ENCODE results near the gene TGFBR3. TPM values are rescaled to one million over a fixed set of nuclear protein-coding genes. Genes with fewer than 3 reads are reported as not detected.
"Not testable (repeated sequence)": the region's sequence is repeated elsewhere in the genome, so short reads cannot be mapped to it uniquely, and the experiment has no call there.

TGFBR3 gene
- total and polyA plus RNA-seq, 2 of the 4 experiments (the other 2 are of a cell fraction), result 3.0 to 11.3 TPM

DNA sequence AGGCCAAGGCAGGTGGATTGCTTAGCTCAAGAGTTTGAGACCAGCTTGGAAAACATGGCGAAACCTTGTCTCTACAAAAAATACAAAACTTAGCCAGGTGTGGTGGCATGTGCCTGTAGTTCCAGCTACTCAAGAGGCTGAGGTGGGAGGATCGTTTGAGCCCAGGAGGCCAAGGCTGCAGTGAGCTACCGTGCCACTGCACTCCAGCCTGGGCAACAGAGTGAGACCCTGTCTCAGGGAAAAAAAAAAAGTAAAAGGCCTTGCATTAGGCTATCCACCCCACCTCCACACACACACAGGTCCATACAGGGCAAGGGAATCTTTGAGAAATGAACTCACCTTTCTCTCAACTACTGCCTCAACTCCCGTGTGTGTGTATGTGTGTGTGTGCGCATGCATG is 33.9 kb downstream of the TGFBR3 start:
- H2AK9ac ChIP-seq (replicated peaks; ENCODE audit: low read depth, low read length, poor library complexity); H3K4me1 ChIP-seq (ENCODE audit: control insufficient read depth, insufficient read depth, low read length); H3K36me3 ChIP-seq (ENCODE audit: control insufficient read depth, insufficient read depth, low read length); H3K56ac ChIP-seq (ENCODE audit: extremely low read depth, insufficient read depth, low read length); H2BK120ac ChIP-seq (ENCODE audit: low read depth, low read length); H2BK15ac ChIP-seq (ENCODE audit: low read depth, low read length); H4K5ac ChIP-seq (ENCODE audit: low read depth, low read length); in situ Hi-C loops (cut with MboI; ENCODE audit: low sequenced_read_pairs); H3K4me3 ChIP-seq (ENCODE audit: insufficient read depth, low read depth, low read length); POLR2A ChIA-PET (ENCODE audit: unreplicated experiment); H4K20me1 ChIP-seq (ENCODE audit: insufficient read depth, low read length); H3K14ac ChIP-seq (replicated peaks; ENCODE audit: low read depth, low read length); H3K27me3 ChIP-seq (ENCODE audit: control insufficient read depth, insufficient read depth, low read length); H3K9me1 ChIP-seq (ENCODE audit: insufficient read depth, low read length); H3K23ac ChIP-seq (ENCODE audit: low read depth, low read length); DNase-seq; H3K18ac ChIP-seq (ENCODE audit: low read depth, low read length); H4K91ac ChIP-seq (ENCODE audit: insufficient read depth, low read depth, low read length); ATAC-seq (ENCODE audit: low read depth); dilution Hi-C loops (cut with HindIII; ENCODE audit: low sequenced_read_pairs, unreplicated experiment); H3K9me3 ChIP-seq (ENCODE audit: control insufficient read depth, insufficient read depth, low read length); H2BK20ac ChIP-seq (ENCODE audit: low read depth, low read length); H2AFZ ChIP-seq (replicated peaks; ENCODE audit: low read length, poor library complexity); H3K4ac ChIP-seq (ENCODE audit: low read depth, low read length); H3K9ac ChIP-seq (ENCODE audit: low read depth, low read length); BruUV-seq (replicated peaks); intact Hi-C loops (cut with micrococcal nuclease); H2BK5ac ChIP-seq (ENCODE audit: low read depth, low read length, poor library complexity, severe bottlenecking): not testable (repeated sequence)
- no CpG with 5 or more reads among the region's 5 CpGs for WGBS, 2 experiments (ENCODE audit: extremely low coverage in 2 of 2, insufficient read length in 1 of 2)
- 0 out of 2 replicates have a peak overlapping the region, but pooled peaks have one; percentile 95 for H3K4me2 ChIP-seq (ENCODE audit: low read depth, low read length)
- H3K27ac ChIP-seq (ENCODE audit: insufficient read depth, low read length), result peak overlapping the region; percentile 22; the same call in 1 of the 2 replicates
- peaks cover 0 to 13% of the 10 kb centered on the region in 2 experiments; a peak in 2 of 4 replicates for H3K79me1 ChIP-seq (ENCODE audit: low read depth in 1 of 2, low read length in 2 of 2)
- 0 out of 2 replicates have a peak overlapping the region, but pooled peaks have one; percentile 50 for H2AK5ac ChIP-seq (ENCODE audit: low read depth, low read length)
- CTCF ChIA-PET, result interaction anchor here (0.8 to 1.1 kb wide), 2 partner anchors 21 to 22 kb away, joined by 3 read pairs; no protein-coding TSS in a partner anchor
- H4K8ac ChIP-seq (ENCODE audit: low read depth in 2 of 2, low read length in 2 of 2), result peak overlapping the region; percentile 11 to 34; a peak in 1 of 4 replicates
